Stimulated activated CD4-positive, alpha-beta T cell treated with anti-CD3 and anti-CD28 coated beads, Interleukin-15, amount 100 ng/mL, for 1 hour (primary cell): ENCODE data around the gene ARHGEF33.

Experiments used
- DNase-seq, 2 donors: peaks; one replicate each; pipeline ENCODE4 v3.0.0-alpha.2; 2020; ENCODE audit warnings: low read depth in 1 of 2, low spot score in 1 of 2

The ARHGEF33 gene

DNA sequence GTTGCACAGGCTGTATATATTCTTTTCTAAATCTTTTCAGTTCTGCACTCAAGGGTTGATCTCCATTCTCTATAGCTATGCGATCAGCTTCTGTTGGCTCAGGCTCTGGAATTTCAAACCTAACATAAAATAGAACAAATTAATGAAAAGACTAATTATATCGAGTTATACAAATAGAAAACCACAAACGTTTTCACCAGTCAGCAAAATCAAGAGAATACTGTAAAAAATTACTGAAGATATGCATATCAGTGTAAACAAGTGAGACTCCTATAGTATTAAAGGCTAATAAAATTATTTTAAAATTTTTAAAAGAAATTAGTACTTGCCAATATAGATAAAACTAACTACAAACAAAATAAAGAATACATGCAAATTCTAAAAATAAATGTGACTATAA is 124.2 kb downstream of the ARHGEF33 start:
- DNase-seq, result no peak

DNA sequence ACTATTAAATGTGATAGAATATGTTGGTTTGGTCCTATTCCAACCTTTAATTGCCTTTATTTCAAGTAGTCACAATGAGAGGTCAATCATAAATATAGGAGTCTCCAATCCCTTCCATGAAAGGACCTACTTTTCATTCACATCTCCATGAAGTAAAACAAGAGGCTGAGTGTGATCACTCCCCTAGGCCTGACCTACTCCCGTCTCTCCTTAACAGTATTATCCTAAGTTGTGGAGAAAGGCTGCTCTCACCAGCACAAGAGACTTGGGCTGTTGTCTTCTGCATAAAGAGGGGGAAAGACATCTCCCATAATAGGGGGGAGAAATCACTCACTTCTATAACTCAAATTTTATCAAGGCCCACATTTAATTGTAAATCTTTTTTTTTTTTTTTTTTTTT is 125.7 kb downstream of the ARHGEF33 start:
- DNase-seq, result no peak

DNA sequence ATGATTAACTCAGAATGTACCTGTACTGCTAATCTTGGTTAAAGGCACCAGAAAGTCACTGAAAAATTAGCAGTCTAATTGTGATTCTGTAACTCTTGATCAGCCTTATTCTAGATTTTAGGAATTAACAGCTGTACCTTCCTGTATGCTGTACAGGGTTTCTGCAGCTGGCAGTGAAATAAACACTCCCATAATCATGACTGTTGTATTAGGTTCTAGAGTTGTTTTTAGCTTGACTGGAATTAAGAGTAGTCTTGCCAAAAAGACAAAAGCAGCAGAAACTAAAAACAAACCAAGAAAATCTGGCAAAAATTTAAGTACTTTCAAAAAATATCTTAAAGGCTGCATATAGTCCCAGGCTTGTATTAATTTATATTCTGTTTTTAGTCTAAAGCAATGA is 127.7 kb downstream of the ARHGEF33 start:
- no peak for DNase-seq

DNA sequence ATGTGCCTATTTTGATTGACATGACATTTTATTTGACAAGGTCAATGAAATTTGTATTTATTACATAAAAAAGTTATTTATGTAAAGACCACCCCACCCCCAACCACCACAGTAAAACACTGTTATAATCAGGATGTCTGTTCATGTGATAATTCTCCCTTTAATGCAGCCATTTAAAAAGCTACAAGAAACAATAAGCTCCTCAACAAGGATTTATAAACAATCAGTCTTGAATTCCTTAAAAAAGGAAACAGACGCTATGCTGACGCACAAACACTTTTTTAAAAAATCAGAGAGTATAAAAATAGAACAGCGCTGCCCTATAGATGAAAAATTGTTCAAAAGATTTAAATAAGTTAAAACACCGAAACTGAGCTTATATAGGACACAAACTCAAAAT is 129.0 kb downstream of the ARHGEF33 start:
- no peak for DNase-seq

DNA sequence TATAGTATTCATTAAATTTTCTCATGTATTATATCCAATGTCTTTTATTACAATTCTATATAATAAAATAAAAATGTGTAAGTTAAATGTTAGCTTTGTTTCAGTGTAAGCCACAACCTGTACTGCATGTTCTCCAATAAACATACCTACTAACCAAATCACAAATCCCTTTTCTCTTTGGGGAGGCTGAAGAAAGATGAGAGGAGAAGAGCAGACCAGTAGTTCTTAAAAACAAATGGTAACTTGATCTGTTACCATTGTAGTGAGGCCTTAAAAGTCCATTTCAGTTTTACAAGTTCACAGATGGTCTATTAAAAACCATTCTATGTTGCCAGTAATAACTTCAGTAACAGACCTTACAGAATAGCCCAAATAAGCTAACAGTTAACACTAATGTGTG is 130.7 kb downstream of the ARHGEF33 start:
- DNase-seq, result no peak

DNA sequence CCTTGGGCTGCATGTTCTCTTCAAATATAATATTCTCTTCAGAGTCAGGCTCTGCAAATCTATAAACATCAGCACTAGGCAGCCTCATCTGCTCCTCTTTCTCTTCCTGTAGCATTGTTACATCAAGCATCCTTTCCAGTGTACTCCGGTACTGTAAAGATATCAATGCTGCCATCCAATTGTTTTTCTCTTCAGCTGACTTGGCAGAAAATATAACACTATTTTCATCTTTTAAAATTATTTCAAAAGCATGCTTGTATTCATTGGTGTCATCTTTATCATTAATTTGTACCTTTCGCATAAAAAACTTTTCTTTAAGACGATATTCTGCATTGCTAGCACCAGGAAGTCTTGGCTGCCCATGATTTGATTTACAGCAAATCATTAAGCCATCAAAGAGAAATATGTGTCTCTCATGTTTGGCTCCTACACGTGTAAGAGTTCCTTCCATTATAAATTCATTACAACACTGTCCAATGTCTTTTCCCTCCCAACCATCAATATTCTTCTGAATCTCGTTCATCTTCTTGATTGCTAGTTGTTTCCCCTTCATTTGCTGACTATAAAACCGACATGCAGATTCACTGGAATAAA is 133.1 kb downstream of the ARHGEF33 start:
- DNase-seq, result no peak

DNA sequence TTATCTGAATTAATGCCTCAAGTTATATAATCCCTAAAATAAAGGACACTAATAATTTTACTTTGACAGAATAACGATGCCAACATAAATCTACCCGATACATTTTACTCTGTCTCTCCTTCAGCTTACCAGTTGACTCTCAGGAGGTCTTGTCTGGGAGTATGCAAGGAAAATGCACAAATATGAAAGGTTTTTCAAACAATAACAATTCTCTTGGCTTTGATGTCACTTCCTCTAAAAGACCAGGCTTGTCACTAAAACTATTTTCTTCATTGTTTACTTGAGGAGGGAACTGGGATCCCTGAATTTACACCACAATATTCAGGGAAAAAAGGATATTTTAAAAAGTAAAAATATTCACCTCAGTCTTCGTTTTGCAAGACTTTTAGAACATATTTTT is 134.0 kb downstream of the ARHGEF33 start:
- DNase-seq, result no peak

DNA sequence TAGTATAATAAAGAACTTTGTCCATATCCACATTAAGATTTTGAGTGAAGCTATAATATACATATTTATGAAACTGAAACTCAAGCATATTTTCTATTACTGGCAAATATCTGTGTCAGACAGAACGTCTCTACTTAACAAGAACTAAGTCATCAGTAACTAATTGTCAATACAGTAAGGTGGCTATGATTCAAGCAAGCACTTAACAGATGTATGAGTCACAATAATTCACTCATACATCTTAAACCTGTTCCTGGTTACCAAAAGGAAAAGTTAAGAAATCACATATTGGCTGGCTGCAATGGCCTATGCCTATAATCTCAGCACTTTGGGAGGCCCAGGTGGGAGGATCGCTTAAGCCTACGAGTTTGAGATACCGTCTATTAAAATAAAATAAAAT is 135.2 kb downstream of the ARHGEF33 start:
- no peak for DNase-seq
